Heart right ventricle (tissue), 16 donors: ENCODE data around the gene PPP4R3C. TPM values are rescaled to one million over a fixed set of nuclear protein-coding genes. Genes with fewer than 3 reads are reported as not detected.
"Not testable (repeated sequence)": the region's sequence is repeated elsewhere in the genome, so short reads cannot be mapped to it uniquely, and the experiment has no call there.

ENCODE experiments used
- ATAC-seq, 8 donors: fragments of 200-7000 bp; cut with Tn5 transposase; one replicate each; pipeline ENCODE4 v1.9.1; 2020; ENCODE audit warnings: mild to moderate bottlenecking in 8 of 8, moderate library complexity in 8 of 8, moderate number of reproducible peaks in 1 of 8
- DNase-seq, 2 donors: peaks; one replicate each; pipeline ENCODE4 v3.0.0-alpha.2; 2020
- H3K27ac ChIP-seq, 10 donors: fragments of 200-600 bp; sonication (generic) in 2 of 10; one replicate each; pipeline versions ENCODE4 v1.5.0 to v1.8.0; 2020 to 2022; ENCODE audit warnings: mild to moderate bottlenecking in 3 of 10
- H3K27me3 ChIP-seq, 7 donors: fragments of 200-600 bp; one replicate each; pipeline ENCODE4 v1.8.0; 2021 to 2022; ENCODE audit warnings: mild to moderate bottlenecking in 2 of 7
- H3K36me3 ChIP-seq, 9 donors: fragments of 200-600 bp; sonication (generic) in 1 of 9; one replicate each; pipeline versions ENCODE4 v1.5.0 to v1.8.0; 2020 to 2022; ENCODE audit warnings: mild to moderate bottlenecking in 2 of 9
- H3K4me1 ChIP-seq, 9 donors: fragments of 200-600 bp; sonication (generic) in 1 of 9; one replicate each; pipeline versions ENCODE4 v1.5.0 to v1.8.0; 2020 to 2022; ENCODE audit warnings: mild to moderate bottlenecking in 4 of 9
- H3K4me3 ChIP-seq, 10 donors: fragments of 200-600 bp; sonication (generic) in 2 of 10; one replicate each; pipeline versions ENCODE4 v1.5.0 to v1.8.0; 2020 to 2022; ENCODE audit warnings: mild to moderate bottlenecking in 7 of 10, moderate library complexity in 2 of 10
- H3K9me3 ChIP-seq, 11 donors: fragments of 200-600 bp in 10 of 11; sonication (generic) in 2 of 11; one replicate each; pipeline versions ENCODE4 v1.5.0 to v1.8.0; 2013 to 2022; ENCODE audit warnings: mild to moderate bottlenecking in 2 of 11, control low read depth in 1 of 11, moderate library complexity in 1 of 11
- CTCF ChIP-seq, 9 donors: fragments of 200-600 bp; sonication (generic) in 2 of 9; IDR thresholded peaks; one replicate each; pipeline versions ENCODE4 v1.5.0 to v1.8.0; 2021 to 2022; ENCODE audit warnings: antibody characterized with exemption in 9 of 9, mild to moderate bottlenecking in 5 of 9, moderate library complexity in 1 of 9
- WGBS, 2 donors: extraction: QIAGEN DNeasy Blood & Tissue Kit; methylation state at CpG; one replicate each; pipeline ENCODE4 v1.1.7; 2013; ENCODE audit warnings: inconsistent platforms in 1 of 2; 5-methylcytosine and 5-hydroxymethylcytosine counted together
- intact Hi-C, 10 donors: fragments of 100-400 bp; cut with DNase I; formaldehyde crosslinking; loops; one replicate each; pipeline versions ENCODE4 v1.11.1 to v1.14.2; 2022
- long read RNA-seq, 3 donors: library from polyadenylated mRNA; unstranded; transcript quantifications; one replicate each; pipeline ENCODE4 v2.0.0, GENCODE V29; 2020 to 2021
- polyA plus RNA-seq, 2 donors: library from polyadenylated mRNA; stranded (reverse); fragments of 200-250 nt; gene quantifications; one replicate each; pipeline ENCODE4 v1.2.3, GENCODE V29; 2013
- total RNA-seq, 10 donors: library from RNA; stranded (reverse); fragmentation: NEBNext Ultra II Directional in 3 of 10; extraction: Animal tissue kit (Norgen Biotek cat#: 25700) in 3 of 10; gene quantifications; one replicate each; pipeline versions ENCODE4 v1.2.1 to v1.2.4, GENCODE V29; 2021 to 2023
- donor health status: Arrhythmogenic right ventricular cardiomyopathy.
- donor health status: ischemic (EF 13 %, LVEDD 7.1; RV severe dilation, severe dysfunction).
- donor health status: healthy with polysubstance abuse.
- donor health status: DM: no; HTN: yes; CAD: no.
- donor health status: DM: no; HTN: no; CAD: no.
- donor health status: ischemic (EF 25% LVEDD 6.9; RV normal size, moderate dysfunction).
- donor health status: ischemic (EF 25% LVEDD 5.7; RV mildly dilated, moderate dysfunction).
- donor health status: healthy.
- donor health status: DM: yes; HTN: yes; CAD: no.
- donor health status: Ischemic cardiomyopathy.
- donor health status: ischemic (EF 35%, LVEDD 5.7; RV mildly dilated, moderate dysfunction).
- donor health status: nonischemic (EF 11% LVEDD 7.7; RV severe dilation, severe dysfunction).
- donor health status: DM: yes; HTN: yes; CAD: no.
- donor health status: PGD.
- donor health status: ischemic (EF 29% LVEDD 5.4; RV normal size, mild dysfunction).
- donor health status: nonischemic (EF 23%, LVEDD 6.1; RV moderate dilation, normal function).

PPP4R3C gene
- not detected for total RNA-seq
- polyA plus RNA-seq, result not detected
- long read RNA-seq, donor 1, result 0 reads
- long read RNA-seq, donor 2, result 0 reads
- long read RNA-seq, donor 3, result 0 reads

DNA sequence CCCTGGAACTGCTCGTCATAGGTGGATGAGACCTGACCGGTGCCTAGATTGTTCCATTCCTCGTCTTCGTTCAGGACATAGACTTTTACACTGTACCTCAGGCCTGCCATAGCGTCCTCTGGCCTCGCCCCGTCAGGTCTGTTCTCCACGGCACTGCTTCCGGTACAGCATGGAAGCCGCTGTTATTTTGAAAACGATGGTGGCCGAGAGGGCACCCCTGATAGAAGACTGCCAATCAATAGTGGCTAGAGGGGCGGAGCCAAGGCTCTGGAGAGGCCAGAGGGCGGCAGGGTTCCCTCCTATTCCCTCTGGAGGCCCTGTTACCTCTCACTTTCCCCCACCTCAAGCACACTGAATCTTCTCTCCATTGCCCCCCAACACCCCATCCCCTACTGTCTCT lies at the start of gene PPP4R3C:
Gene PPP4R3C (minus strand): TSS at position 155 of the 400 bp plus-strand sequence. CDS start 45 bp downstream, at position 110.
- ATAC-seq (no peak), DNase-seq (no peak)
- Histone ChIP-seq H3K36me3 (no peaks in the 10 kb centered on the region), H3K27me3 (no peaks in the 10 kb centered on the region), H3K4me1 (no peaks in the 10 kb centered on the region), H3K9me3 (peaks cover 0 to 3% (median 0%) of the 10 kb centered on the region in 11 donors), H3K27ac (no peak within 1 kb of the TSS), H3K4me3 (no peak within 1 kb of the TSS)
- 96 to 98% methylated on average over 14 of the region's 14 CpGs for WGBS, 2 donors
- no peak for TF ChIP-seq CTCF (IDR thresholded peaks at IDR 0.05)
- intact Hi-C loops, result no loop called here

GRCh38 chrX:27491397-27491796 lies 28.3 kb upstream of the PPP4R3C start:
- no peak for TF ChIP-seq CTCF (IDR thresholded peaks at IDR 0.05)
- no peak overlapping the region for H3K4me3 ChIP-seq
- 77 to 88% methylated on average over 4 of the region's 4 CpGs for WGBS, 2 donors
- no peaks in the 10 kb centered on the region for H3K9me3 ChIP-seq
- no peaks in the 10 kb centered on the region for H3K36me3 ChIP-seq
- H3K4me1 ChIP-seq, result no peaks in the 10 kb centered on the region
- intact Hi-C loops, result no loop called here
- H3K27me3 ChIP-seq, result no peaks in the 10 kb centered on the region
- DNase-seq, result no peak
- no peak for ATAC-seq
- no peak overlapping the region for H3K27ac ChIP-seq

- WGBS, 2 donors, result 61 to 88% methylated on average over 1 of the region's 1 CpG
Measured at GRCh38 chrX:27466051-27466450, 2.9 kb upstream of the PPP4R3C start.

DNA sequence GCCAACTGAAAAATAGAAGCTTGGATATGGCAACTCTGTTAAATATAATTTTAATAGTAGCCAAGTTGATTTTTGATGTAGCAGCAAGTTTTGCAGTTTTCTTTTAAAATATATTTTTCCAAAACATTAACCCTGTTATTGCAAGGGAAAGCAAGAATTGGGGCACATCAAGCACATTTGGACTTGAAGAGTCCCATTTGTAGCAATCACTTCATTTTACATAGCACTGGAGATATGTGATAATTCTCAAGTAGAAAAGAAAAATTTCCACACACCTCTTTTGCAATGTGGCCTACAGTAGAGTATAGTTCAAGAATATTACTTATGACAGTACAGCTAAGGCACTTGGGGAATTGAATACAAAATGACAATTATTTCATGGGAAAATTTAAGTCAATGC lies 1.9 kb upstream of the PPP4R3C start:
- Histone ChIP-seq H3K36me3 (no peaks in the 10 kb centered on the region), H3K27me3 (no peaks in the 10 kb centered on the region), H3K27ac (no peak overlapping the region), H3K4me3 (no peak overlapping the region), H3K9me3 (peaks cover 0 to 3% (median 0%) of the 10 kb centered on the region in 11 donors), H3K4me1 (no peaks in the 10 kb centered on the region)
- intact Hi-C loops, result no loop called here
- DNase-seq (no peak), ATAC-seq (no peak)
- no peak for TF ChIP-seq CTCF (IDR thresholded peaks at IDR 0.05)

More at GRCh38 chrX:27466051-27466450, 2.9 kb upstream of the PPP4R3C start:
- intact Hi-C loops, result no loop called here
- no peaks in the 10 kb centered on the region for H3K27me3 ChIP-seq
- H3K36me3 ChIP-seq, result no peaks in the 10 kb centered on the region
- no peak overlapping the region for H3K4me3 ChIP-seq
- ATAC-seq (no peak), DNase-seq (no peak)
- H3K27ac ChIP-seq, result no peak overlapping the region
- peaks cover 0 to 3% (median 0%) of the 10 kb centered on the region in 11 donors for H3K9me3 ChIP-seq
- TF ChIP-seq CTCF (IDR thresholded peaks at IDR 0.05), result no peak
- no peaks in the 10 kb centered on the region for H3K4me1 ChIP-seq

- H3K27ac ChIP-seq, H3K27me3 ChIP-seq, H3K4me3 ChIP-seq, H3K36me3 ChIP-seq, H3K9me3 ChIP-seq, H3K4me1 ChIP-seq, ATAC-seq, DNase-seq, intact Hi-C loops: not testable (repeated sequence)
- 71 to 81% methylated on average over 4 to 5 of the region's 5 CpGs for WGBS, 2 donors
Measured at GRCh38 chrX:27459129-27459528, 4.0 kb downstream of the PPP4R3C start.

DNA sequence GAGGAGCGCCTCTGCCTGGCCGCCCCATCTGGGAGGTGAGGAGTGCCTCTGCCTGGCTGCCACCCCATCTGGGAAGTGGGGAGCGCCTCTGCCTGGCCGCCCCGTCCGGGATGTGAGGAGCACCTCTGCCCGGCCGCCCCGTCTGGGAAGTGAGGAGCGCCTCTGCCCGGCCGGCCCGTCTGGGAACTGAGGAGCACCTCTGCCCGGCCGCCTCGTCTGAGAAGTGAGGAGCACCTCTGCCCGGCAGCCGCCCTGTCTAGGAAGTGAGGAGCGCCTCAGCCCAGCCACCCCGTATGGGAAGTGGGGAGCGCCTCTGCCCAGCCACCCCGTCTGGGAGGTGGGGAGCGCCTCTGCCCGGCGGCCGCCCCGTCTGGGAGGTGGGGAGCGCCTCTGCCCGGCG lies 4.6 kb downstream of the PPP4R3C start:
- H3K36me3 ChIP-seq, H3K27me3 ChIP-seq, ATAC-seq, intact Hi-C loops, H3K27ac ChIP-seq, H3K4me3 ChIP-seq, H3K4me1 ChIP-seq, H3K9me3 ChIP-seq, DNase-seq: not testable (repeated sequence)
- WGBS, 2 donors, result 76 to 98% methylated on average over 6 to 30 of the region's 30 CpGs
